GM21717 (cell line): Measurements from ENCODE around the gene CACNB2.

Experiments used
- ATAC-seq: cut with Tn5 transposase; IDR thresholded peaks from one replicate; pipeline ENCODE4 v1.9.1; 2021; ENCODE audit warnings: mild to moderate bottlenecking, moderate library complexity; ENCODE audit not compliant: unreplicated experiment

The CACNB2 gene

DNA sequence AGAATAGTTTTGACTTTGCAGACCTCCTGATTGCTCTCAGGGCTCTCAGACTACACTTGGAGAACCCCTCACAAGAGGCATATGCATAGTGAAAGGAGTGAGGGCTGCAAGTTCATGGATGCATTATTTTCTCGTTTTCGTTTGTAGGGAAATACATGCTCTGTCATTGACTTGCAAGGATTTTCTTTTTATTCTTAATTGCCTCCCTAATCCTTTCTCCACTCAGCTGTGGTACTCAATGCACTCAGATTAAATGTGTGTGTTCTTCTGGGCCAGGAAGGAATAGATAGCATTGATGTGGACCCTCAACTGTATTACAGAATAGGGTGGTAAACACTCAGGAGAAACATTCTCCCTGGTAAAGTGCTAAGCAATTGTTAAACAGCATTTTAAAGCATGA, 188.7 kb downstream of the CACNB2 start:
- no peak for ATAC-seq

DNA sequence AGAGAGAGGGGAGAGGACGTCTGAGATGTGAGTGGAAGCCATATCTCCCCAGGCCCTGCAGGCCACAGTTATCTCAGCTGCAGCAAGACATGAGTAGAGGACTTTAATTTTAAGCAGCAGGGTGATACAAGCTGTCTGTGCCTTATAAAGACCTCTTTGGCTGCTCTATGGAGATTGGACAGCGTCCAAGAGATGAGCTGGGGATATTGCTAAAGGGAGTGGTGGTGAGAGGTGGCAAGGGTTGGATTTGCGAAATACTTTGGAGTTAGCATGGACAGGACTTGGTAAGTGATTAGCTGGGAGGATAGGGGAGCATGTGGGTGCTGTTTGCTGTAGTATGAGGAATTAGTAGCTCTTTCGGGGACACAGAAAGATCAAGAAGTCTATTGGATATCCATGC, 191.8 kb downstream of the CACNB2 start:
- no peak for ATAC-seq

DNA sequence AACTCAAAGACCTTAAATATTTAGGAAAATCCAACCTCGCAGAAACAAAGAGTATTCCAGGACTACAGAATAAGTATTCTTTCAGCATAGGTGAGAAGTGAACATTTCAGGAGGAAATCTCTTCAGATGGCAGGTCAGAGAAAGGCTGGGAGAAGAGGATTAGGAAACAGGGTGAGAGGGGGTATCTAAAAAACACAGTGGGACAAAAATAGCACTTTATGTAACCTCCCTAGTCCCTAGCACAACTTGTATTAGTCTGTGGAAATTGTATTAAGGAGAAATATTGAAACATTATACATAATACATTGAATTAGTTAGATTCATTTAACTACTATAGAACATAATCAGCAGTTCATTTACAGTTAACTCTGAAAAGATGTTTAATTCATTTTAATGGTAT, 192.3 kb downstream of the CACNB2 start:
- ATAC-seq: no peak

DNA sequence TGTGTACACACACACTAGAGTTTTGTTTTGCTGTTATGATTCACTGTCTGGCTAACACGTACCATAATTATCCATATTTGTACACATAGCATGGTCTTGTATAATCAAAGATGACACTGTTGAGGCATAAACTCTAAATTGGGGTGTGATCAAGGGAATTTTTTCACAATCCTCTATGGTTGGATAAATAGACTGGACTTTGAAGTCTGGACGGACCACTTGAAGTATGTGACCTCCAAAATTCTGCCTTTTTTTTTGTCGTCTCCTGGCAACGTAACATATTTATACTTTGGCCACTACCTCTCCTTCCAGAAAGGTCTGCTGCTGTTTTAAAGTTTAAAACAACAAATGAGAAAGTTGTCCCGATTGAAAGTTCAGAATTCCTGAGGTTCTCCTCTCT, 193.4 kb downstream of the CACNB2 start:
- no peak for ATAC-seq

DNA sequence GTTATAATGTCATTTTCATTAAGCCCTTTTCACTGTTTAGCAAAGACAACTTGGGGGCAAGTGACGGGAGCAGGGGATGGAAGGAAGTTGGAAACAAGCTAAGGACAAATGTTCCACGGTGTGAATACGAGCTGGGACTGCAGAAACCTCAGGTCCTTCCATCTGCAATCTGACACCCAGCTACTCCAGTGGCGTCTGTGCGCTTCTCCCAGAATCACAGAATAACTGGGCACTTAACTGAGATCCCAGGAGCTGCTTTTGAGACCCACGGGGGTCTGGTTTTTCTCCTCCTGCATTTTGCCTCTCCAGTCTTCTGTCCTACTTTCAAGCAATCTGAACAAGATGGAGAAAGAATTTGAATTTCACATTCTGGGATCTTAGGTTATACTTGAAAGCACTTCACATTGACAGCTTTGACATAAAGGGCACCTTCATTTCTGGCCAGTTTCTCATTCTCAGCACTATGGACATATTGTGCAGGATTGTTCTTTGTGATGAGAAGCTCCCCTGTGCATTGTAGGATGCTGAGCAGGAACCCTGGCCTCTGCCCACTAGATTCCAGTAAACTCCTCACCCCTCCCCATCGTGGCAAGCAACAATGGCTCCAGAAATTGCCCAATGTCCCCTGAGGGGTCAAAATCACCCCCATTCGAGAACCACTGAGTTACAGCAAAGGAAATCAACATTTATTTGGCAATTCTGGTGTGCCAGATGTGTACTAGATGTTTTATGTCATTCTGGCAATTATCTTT, 194.1 kb downstream of the CACNB2 start:
- no peak for ATAC-seq

DNA sequence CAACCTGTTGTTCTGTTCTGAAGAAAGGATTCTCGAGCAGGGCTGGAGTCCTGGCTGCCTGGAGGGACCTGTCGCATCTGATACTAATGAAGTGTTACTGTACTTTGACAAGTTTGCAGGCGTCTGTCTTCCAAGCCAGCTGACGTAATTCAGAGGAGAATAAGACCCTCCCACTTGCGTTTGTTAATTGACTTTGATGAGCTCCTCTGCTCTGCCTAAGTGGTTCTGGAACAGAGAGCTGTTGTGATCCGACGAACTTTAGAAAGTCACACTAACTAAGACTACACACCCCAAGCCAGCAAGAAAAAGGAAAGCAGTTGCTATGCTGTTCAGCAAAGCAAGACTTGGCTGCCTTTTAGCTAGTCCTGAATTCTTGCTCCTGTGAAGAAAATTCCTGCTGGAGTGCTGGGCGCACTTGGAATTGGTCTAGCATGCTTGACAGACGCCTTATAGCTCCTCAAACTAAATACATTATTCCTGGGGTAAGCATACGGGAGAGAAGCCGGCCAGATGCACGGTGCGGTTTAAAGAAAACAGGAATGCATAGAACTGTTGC, 200.3 kb downstream of the CACNB2 start:
- ATAC-seq: no peak

DNA sequence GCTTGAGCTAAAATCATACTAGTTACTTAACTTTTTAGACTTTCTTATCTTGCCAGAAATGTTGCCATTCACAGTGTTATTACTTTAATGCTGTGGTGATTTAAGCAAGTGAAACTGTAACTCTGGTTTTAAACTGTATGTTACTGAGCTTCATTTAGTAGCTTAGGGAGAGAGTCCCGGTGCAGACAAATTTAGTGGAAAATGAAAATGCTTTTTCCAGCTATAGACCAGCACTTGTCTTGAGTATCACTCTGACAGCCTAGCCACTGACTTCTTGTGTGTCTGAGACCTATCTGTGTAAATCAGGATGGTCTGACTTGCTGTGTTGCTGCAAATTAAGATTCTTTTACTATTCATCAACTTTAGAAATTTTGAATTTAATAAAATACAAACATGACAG, 200.8 kb downstream of the CACNB2 start:
- no peak for ATAC-seq

DNA sequence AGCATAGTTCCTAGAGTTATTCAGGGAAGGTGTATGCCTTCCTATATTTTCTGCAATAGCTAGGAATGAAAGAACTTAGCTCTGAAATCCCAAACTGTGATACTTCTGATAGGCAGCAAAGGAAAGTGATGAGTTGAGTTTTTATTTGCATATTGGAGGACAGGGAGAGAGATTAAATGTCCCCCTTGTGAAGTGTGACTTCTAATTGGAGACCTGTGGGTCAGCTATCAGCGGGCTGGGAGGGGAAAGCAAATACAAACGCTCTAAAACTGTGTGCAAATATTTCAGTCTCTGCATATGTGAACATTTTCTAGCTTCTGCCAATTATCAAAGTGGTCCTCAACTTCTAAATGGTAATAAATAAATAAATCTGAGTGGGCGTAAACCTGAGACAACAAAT, 203.3 kb downstream of the CACNB2 start:
- ATAC-seq: no peak

DNA sequence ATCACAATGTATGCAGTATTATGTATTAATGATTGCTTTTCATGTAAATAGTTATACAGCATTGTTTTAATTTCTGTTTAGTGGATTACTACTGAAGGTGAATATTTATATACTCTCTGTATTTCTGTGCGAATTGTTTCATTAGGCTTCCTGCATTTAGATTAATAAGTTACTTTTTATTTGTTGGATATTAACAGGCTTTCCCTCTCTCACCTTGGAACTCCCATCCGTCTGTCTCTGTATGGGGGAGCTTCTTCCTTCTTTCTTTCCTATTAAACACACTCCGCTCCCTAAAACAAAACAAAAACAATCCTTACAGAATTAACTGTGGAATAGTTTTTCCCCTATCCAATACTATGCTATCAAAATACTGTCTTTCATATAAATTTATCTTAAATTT, 205.1 kb downstream of the CACNB2 start:
- no peak for ATAC-seq

DNA sequence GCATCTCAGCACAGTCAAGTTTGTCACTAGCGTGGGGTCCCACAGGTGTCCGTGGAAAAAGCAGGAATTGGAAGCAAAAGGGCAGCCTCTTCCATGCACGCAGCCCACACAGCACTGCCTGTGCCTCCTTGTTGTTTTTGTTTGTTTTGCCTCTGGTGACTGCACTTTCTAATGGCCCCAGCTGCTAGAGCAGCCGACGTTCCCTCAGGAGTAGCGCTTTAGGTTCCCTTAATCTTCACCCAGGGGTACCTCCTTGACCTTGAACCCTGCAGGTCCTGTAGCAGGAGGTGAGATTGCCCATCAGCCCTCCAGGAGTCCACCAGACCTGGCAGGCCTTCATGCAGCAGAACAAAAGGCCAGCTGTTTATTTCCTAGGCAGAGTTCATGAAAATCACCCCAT, 210.1 kb downstream of the CACNB2 start:
- ATAC-seq: no peak

DNA sequence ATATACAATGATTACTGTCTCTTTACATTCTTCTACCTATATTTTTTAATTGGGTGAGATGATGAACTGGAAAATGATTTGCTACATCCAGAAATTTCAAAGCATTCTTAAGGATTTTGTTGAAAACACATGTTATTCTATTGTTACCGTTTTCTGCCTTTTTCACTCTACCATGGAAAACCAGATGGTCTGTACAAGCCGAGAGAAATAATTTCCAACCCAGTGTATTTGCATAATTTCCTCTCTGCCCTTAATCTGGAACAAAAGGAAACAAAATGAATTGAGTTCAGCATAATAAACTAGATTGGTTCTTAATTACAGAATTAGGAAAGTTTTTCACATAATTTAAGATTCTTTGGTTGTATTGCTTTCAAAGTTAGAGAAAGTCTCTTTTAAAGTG, 211.2 kb downstream of the CACNB2 start:
- no peak for ATAC-seq

DNA sequence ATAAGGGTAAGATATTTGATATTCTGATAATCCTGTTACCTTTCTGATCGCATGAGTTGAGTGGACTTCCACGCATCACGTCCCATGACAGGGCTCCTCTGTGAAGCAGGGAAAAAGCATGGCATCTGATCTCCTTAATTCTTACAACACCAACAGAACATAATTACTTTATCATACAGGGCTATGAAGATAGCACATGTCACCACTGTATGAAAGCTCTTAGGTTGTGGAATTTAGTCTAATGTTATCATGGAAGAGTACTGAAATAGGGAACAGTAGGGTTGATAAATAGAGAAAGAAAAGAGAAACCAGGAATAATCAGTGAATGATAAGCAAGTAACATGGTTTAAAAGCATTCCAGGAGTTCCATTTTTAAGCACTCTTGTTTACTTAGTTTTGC, 212.0 kb downstream of the CACNB2 start:
- ATAC-seq: no peak

DNA sequence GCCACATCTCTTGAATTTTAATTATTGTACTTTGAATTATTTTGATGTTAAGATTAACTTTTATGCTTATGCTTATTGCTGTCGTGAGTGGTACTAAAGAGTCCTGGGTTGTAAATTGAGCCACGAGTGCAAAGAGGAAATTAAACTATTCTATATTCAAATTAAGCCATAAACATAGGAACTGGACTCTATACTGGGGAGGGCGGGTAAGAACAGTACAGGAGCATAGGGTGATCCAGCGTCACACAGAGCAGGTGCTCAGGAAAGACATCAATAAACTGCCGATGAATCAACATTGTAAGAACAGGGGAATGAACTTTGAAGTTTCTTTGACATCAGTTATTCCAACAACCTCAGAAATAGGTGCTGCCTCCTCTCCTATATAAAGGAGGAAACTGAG, 219.6 kb downstream of the CACNB2 start:
- no peak for ATAC-seq

DNA sequence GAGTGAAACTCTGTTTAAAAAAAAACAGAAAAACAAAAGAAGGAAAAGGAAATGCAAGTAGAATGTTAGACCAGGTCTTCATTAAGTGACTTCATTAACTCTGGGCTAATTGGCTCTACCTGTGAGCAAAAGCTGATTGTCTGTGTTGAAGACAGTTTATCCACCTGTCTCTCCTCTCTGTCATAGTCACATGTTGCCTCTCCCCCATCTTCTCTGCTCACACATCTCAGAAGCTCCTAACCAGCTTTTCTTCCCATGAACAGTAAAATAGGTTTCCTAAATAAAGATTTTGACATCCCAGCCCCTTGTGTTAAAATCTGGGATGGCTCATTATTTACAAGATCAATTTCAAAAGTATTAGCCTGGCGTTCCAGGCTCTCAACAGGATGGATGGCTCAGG, 222.7 kb downstream of the CACNB2 start:
- ATAC-seq: no peak

DNA sequence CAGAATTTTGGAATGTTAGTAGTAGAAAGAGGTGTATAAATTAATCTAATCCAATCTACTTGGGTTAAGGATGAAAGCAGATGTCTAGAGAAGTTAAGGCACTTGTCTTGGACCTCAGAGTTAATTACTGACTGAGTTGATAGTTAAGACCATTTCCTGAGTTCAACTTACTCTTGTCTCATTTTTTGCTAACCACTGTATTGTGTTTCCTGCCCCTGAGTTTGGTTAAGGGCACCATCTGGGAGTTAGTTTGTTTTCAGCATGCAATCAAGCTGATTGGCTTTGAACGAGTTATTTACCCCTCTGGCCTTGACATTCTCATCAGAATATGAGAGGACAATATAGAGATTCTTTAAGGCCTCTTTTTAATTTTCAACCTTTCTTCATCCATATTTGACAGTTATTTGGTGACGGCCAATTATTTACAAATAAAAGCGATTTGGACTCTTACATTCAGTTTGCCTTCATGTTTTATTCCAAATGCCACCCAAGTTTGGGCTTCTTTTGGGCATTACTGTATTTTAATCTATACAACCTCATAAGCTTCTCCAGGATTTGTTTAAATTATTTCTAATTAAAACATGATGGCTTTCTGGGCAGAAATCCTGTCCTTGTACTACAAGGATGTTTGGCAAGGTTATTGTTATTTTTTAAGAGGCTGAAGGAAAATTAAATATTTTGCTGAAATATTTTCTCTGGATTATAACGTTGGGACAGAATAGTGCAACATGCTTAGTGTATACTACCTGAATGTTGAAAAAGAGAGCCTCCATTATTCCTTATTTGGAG, 225.0 kb downstream of the CACNB2 start:
- ATAC-seq: no peak

DNA sequence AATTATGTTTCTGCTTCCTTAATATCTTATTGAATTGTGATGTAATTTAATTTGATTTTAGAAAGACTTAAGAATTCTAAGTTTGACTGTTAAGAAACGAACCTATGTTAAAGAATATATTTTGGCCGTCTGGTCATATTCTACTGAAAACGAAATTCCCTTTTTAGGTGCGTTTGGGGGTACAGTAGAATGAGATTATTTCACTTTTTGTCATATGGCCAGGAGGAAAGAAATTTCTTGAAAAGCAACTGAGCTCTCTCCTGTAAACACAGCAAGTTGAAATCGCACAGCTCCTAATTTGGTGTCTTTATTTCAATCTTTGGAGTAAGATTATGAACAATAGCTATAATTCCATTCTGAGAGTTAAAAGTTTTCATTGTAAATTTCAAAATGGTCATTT, 227.6 kb downstream of the CACNB2 start:
- ATAC-seq: no peak

DNA sequence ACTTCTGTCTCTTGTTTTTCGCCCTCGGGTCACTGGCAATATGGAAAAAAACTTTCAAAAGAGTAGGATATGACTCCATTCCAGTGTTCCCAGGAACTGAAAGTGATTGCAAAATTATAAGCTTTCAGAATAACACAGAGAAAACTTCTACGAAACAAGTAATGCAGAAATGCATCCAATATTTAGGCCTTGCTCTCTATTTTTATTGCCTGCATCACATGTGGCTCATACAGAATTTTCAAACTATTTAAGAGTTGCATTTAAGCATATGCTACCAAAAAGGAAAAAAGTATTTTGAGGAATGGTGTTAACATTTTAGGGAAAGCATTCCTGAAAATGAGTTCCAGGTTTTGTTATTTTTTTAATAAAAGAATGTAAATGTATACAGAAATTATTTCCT, 228.0 kb downstream of the CACNB2 start:
- no peak for ATAC-seq

DNA sequence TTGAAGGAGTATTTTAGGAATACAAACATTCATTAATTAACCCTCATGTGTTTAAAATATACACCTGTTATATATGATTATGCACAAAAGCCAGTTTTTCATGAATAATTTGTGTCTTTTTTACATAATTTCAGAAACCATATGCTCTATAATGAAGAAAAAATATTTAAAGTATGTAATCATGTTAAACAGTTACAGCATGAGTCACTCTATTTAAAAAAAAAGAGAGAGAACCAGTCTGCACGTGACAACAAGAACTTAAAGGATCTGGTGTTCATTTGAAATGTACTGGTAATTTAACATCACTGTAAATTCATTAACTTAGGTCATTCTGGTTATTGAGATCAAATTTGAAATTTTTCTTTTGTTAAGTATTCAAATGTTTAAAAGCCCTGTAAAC, 228.5 kb downstream of the CACNB2 start:
- ATAC-seq: no peak

DNA sequence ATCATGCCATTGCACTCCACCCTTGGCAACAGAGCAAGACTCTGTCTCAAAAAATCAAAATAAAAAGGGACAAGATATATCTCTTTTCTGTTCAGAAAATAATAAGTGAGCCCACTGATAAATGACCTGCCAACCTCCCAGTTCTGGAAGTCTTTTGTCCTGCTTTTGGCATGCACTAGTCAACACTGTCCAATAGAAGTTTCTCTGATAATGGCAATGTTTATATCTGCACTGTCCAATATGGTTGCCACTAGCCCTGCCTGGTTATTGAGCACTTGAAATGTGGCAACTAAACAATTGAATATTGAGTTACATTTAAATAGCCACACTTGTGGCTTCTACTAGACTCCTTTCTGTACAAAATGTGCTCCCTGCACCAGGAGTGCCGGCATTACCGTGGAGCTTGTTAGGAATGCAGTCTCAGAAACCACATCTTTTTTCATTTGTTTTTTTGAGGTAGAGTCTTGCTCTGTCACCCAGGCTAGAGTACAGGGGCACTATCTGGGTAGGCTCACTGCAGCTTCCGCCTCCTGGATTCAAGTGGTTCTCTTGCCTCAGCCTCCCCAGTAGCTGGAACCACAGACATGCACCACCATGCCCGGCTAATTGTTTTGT, 229.7 kb downstream of the CACNB2 start:
- no peak for ATAC-seq

DNA sequence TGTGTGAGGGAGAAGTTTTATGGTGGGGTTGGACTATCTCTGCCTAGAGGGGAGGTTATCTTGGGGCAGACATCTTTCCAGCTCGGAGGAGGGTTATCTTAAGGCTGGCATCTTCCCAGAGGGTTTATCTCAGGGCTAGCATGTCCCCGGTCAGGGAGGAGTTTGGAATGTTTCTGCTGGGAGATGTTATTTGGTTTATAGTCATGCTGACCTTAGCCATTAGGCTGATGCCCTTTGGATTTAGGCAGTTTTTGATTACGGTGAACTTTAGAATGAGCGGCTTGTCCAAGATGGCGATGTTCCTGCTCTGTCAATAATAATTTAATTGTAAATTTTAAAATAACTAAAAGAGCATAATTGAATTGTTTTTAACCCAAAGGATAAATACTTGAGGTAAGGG, 236.4 kb downstream of the CACNB2 start:
- ATAC-seq: no peak

DNA sequence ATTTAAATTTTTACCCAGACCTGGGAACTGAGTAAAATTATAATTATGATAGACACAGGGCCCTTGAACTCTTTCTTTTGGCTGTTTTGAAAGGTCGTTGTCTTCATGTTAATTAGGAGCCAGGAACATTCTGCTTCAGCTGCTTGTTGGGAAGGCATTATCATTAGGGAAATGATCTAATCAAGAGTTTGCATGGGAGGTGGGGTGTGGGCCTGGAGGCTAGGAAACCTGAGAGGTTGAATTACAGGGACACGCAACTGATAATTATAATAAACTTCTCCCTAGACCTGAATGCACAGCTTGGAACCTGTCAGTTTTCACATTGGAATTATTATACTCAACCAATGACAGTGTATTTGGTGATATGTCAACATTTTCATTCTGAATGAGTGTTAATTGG, 237.7 kb downstream of the CACNB2 start:
- no peak for ATAC-seq

DNA sequence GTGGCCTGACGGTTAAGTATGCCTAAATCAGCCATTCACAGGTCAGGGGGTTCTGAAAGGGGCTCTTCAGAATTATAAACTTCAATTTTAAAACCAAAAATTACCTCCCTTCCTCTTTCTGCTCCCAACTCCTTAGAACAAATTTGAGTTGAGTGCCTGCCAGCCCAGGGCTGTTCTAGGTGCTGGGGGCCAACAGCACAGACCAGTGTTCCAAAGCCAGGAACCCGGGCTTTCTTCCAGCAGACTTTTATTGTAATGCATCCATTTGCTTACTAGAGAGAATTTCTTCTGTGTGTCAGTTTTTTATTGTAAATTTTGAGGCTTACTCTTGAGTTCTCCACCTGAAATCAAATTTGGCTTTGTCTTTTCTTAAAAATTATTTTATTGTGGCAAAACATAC, 238.5 kb downstream of the CACNB2 start:
- ATAC-seq: no peak
